ENCODE measurements around the gene RPL39. TPM values are rescaled to one million over a fixed set of nuclear protein-coding genes. Genes with fewer than 3 reads are reported as not detected.
"Not testable (repeated sequence)": the region's sequence is repeated elsewhere in the genome, so short reads cannot be mapped to it uniquely, and the experiment has no call there.

RPL39 gene
- 1,069 TPM for total RNA-seq
- long read RNA-seq, transcript RPL39-201 (3 exons, 401 nt), result major isoform, 189 of 190 reads
- long read RNA-seq, partial matches to known transcripts, result 0 of 190 reads
- long read RNA-seq, other reads (novel, unspliced or antisense), result 0 of 190 reads

DNA sequence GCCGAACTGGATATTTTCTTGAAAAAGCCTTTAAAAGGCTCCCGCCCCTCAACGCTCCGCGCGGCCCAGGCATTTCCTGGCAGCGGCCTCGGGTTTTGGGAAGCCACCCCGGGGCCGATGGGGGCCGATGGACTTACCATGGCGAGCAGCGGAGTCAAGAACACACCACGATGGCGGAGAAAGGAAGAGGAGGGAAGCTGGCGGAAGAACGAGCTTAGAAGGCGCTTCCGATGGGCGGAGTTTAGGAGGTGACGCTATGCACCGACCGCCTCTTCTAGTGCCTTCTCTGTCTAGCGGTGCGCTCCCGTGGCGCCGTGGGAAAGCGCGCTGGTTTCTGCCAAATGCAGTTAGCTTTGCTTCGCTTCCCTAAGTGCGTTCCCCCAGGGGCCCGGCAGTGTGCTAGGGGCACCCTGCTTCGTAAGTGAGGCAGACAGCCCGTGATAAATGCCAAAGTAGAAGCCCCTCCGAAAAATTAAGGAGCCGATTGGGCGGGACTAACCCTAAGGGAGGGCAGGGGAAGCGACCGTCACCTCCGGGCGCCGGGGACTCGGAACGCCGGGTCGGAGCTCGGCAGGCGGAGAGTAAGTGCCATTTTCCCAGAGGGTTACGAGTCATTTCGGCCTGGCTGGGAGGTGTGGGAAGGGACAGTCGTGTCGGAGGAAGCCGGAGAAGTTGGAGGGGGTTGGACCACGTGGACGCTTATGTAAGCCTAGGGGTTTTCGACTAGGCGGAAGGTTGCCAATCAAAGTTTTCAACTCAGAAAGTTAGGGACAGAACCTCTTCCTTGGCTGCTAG is at the start of gene RPL39:
TSS of gene RPL39 (minus strand) at position 194 of the 795 bp plus-strand sequence. CDS start at position 140, 54 bp downstream.
- DNase-seq (peak; percentile 86), ATAC-seq (peak; percentile 98)
- intact Hi-C loops (cut with micrococcal nuclease), result no loop called here

DNA sequence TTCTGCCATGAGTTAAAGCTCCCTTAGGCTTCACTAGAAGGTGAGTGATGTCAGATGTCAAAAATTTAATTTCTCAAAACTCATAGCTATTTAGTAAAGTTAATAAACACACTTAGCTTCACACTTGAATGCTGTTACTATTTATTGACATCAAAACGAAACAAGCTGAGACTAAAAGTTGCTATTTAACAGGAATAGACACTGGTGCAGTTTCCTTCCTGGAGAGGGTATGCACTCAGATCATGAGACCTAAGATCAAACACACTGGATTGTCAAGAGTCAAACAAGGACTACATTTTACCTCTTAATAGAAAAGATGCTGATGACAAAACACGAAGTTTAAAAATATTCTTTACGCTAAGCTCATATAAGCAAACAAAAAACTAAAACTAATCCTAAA is 42.5 kb upstream of the RPL39 start:
- intact Hi-C loops (cut with micrococcal nuclease), result no loop called here
- ATAC-seq (no peak), DNase-seq (no peak)

DNA sequence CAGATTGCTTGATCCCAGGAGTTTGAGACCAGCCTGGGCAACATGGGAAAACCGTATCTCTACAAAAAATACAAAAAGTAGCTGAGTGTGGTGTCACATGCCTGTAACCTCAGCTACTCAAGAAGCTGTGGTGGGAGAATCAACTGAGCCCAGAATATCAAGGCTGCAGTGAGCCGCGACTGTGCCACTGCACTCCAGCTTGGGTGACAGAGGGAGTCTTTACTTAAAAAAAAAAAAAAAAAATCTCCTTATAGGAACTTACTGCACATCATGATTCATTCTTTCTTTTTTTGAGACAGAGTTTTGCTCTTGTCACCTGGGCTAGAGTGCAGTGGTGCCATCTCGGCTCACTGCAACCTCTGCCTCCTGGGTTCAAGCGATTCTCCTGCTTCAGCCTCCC is 37.0 kb upstream of the RPL39 start:
- ATAC-seq, result no peak
- DNase-seq, result no peak
- intact Hi-C loops (cut with micrococcal nuclease), result no loop called here

DNA sequence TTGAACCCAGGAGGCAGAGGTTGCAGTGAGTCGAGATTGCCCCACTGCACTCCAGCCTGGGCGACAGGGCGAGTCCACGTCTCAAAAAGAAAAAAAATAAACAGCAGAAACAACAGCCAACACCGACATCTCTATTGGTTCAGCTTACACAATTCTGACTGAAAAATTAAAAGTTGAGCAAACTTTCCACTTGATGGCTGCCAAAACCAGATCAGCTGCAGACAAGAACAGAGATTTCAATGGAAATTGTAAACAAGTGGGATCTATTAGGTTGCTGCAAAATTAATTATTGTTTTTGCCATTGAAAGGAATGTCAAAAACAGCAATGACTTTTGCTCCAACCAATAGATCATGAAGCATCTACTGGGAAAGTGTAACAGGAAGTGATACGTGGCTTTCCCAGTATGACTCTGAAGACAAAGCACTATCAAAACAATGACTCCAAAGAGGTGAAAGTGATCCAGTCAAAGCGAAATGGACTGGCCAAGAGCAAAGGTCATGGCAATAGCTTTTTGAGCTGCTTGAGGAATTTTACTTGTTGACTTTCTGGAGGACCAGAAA is 35.0 kb upstream of the RPL39 start:
- ATAC-seq (no peak), DNase-seq (no peak)
- intact Hi-C loops (cut with micrococcal nuclease), result no loop called here

DNA sequence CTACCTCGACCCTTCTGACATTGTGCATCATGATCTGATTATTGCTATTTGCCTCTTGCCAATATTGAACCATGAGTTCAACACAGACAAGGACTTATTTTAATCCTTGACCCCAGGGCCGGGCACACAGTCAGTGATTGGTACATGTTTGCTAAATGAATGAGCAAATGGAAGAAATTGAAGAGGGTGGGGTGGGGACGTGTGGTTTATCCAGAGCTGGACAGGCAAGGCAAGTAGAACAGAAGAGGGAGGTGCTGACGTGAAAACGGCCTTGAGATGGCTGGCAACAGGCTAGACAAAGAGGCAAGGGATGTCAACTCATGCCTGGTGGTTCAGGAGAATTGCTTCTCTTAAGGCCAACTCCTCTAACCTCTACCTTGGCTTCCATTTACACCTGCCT is 32.8 kb upstream of the RPL39 start:
- not testable (repeated sequence) for ATAC-seq

DNA sequence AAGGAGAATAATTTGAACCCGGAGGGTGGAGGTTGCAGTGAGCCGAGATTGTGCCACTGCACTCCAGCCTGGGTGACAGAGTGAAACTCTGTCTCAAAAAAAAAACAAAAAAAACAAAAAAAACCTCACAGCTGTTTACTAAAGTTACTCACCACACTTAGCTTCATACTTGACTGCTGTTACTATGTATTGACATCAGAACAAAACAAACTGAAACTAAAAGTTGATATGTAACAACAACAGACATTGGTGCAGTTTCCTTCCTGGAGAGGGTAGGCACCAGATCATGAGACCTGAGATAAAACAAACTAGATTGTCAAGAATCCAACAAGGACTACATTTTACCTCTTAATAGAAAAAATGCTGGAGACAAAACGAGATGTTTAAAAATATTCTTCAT is 30.3 kb upstream of the RPL39 start:
- DNase-seq; intact Hi-C loops (cut with micrococcal nuclease); ATAC-seq: not testable (repeated sequence)

More for the DNA sequence above, 32.8 kb upstream of the RPL39 start:
- intact Hi-C loops (cut with micrococcal nuclease); DNase-seq: not testable (repeated sequence)

DNA sequence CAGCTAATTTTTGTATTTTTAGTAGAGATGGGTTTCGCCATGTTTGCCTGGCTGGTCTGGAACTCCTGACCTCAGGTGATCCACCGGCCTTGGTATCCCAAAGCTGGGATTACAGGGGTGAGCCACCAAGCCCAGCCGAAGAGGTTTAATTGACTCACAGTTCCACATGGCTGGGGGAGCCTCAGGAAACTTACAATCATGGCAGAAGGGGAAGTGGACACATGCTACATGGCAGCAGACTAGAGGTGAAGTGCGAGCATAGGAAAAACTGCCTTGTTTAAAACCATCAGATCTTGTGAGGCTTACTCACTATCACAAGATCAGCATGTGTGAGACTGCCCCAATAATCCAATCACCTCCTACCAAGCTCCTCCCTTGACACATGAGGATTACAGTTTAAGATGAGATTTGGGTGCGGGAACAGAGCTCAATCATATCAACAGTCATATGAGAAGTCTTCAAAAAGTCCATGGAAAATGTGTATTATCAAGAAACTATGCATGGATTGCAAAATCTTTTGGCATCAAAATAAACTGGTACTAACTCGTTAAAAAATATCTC is 25.8 kb upstream of the RPL39 start:
- intact Hi-C loops (cut with micrococcal nuclease), result no loop called here
- no peak for ATAC-seq
- no peak for DNase-seq

DNA sequence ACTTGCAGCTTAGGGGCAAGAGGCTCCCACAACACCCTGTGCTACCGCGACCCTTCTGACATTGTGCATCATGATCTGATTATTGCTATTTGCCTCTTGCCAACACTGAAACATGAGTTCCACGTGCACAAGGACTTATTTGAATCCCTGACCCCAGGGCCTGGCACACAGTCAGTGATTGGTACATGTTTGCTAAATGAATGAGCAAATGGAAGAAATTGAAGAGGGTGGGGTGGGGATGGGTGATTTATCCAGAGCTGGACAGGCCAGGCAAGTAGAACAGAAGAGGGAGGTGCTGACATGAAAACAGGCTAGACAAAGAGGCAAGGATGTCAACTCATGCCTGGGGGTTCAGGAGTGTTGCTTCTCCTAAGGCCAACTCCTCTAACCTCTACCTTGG is 24.9 kb upstream of the RPL39 start:
- intact Hi-C loops (cut with micrococcal nuclease), result no loop called here
- DNase-seq, result no peak
- ATAC-seq, result no peak

DNA sequence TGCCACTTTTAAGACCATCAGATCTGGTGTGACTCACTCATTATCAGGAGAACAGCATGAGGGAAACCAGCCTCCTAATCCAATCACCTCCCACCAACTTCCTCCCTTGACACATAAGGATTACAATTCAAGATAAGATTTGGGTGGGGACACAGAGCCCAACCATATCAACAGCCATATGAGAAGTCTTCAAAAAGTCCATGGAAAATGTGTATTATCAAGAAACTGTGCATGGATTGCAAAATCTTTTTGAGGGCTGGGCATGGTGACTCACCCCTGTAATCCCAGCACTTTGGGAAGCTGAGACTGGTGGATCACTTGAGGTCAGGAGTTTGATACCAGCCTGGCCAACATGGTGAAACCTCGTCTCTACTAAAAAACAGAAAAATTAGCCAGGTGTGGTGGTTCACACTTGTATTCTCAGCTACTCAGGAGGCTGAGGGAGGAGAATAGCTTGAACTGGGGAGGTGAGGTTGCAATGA is 17.8 kb upstream of the RPL39 start:
- ATAC-seq, result no peak
- no peak for DNase-seq
- intact Hi-C loops (cut with micrococcal nuclease), result no loop called here

DNA sequence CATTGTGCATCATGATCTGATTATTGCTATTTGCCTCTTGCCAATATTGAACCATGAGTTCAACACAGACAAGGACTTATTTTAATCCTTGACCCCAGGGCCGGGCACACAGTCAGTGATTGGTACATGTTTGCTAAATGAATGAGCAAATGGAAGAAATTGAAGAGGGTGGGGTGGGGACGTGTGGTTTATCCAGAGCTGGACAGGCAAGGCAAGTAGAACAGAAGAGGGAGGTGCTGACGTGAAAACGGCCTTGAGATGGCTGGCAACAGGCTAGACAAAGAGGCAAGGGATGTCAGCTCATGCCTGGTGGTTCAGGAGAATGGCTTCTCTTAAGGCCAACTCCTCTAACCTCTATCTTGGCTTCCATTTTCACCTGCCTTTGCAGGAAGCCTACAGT is 17.0 kb upstream of the RPL39 start:
- DNase-seq; ATAC-seq; intact Hi-C loops (cut with micrococcal nuclease): not testable (repeated sequence)

DNA sequence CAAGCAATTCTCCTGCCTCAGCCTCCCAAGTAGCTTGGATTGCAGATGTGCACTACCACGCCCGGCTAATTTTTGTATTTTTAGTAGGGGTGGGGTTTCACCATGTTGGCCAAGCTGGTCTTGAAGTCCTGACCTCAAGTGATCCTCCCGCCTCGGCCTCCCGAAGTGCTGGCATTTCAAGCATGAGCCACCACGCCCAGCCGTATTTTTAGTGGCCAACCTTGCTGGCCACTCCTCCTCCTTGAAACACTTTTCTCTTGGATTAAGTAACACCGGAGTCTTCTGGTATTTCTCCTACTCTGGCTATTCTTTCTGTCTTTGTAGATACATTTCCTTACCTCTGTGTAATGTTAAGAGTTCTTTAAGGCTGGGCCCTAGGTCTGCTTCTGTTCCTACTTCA is 11.1 kb upstream of the RPL39 start:
- intact Hi-C loops (cut with micrococcal nuclease), result no loop called here
- no peak for ATAC-seq
- DNase-seq, result no peak

DNA sequence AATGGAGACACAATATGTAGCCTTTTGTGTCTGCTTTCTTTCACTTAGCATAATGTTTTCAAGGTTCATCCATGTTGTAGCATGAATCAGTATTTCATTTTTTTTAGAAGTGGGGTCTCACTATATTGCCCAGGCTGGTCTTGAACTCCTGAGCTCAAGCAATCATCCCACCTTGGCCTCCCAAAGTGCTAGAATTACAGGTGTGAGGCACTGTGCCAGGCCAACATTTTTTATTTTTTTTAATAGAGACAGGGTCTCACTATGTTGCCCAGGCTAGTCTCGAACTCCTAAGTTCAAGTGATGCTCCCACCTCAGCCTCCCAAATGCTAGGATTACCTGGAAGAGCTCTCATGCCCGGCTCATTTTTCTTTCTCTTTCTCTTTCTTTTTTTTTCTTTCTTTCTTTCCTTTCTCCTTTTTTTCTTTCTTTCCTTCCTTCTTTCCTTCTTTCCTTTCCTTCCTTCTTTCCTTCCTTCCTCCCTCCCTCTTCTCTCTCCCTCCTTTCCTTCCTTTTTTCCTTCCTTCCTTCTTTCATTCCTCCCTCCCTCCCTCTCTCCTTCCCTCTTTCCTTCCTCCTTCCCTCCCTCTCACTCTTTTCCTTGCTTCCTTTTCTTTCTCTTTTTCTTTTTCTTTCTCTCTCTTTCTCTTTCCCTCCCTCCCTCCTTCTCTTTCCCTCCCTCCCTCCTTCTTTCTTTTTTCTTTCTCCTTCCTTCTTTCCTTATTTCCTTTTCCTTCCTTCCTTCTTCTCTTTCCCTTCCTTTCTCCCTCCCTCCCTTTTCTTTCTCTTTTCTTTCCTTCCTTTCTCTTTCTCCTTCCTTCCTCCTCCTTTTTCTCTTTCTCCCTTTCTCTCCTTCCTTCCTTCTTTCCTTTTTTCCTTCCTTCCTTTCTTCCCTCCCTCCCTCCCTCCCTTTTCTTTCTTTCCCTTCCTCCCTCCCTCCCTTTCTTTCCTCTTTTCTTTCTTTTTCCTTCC is 10.1 kb upstream of the RPL39 start:
- intact Hi-C loops (cut with micrococcal nuclease), result no loop called here
- DNase-seq (no peak), ATAC-seq (no peak)

DNA sequence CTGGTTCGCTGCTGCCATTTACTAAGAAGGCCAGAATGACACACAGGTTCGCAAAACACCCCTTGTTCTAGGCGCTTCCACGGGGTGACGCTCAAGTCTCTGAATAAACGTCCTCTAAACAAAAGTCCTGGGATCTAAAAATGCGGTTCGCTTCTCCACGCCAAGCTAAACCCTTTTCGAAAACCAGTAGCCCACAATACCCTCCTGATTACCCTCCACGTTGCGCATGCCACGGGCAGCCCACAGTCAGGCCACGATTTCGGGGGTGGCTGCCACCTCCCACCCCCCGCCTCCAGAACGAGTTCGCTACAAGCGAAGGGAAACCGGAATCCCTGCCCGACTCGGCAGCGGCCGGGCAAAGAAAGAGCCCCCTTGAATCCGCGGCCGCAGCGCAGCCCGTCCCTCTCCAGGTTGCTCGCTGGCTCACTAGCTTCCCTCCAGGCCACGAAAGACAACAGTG is 423 bp downstream of the RPL39 start:
- intact Hi-C loops (cut with micrococcal nuclease), result no loop called here
- ATAC-seq, result peak; percentile 48
- no peak for DNase-seq

DNA sequence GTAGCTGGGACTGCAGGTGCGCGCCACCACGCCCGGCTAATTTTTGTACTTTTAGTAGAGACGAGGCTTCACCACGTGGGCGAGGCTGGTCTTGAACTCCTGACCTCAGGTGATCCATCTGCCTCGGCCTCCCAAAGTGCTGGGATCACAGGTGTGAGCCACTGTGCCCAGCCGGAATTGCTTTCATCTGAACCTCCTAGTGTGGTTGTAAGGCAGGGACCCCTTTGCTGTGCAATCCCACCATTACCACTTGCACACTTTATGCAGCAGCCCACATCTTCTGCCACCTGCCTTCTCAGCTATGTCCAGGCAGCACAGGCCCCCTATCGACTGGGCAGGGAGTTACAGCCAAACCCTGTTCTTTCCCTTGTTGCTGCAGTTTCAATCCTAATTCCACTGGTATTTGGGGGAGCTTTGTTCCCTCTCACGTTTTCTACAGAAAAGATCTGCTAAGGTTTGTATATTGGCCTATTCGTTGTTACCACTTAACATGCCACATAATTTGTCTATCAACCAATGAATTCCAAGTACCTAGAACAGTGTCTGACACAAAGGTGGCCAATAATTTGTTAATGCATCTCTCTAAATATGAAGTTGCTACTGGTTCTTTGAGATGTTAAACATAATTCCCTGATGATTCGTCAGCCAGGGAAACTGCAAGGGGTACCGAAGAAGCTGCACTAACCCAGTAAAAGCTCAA is 6.5 kb downstream of the RPL39 start:
- ATAC-seq (no peak), DNase-seq (no peak)
- intact Hi-C loops (cut with micrococcal nuclease), result no loop called here

DNA sequence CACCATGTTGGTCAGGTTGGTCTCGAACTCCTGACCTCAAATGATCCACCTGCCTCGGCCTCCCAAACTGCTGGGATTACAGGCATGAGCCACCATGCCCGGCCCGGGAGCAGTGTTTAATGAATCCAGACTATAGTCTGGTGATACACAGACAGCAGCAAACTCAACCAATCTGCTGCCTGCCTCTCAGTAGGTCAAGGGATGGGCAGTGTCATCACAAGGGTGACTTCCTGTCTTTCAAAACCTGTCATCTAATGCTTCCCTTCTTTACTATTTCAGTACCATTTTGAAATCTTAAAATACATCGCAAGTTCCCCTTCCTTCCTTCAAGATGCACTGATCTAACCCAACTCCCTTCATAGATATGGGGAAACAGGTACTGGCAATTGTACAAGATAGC is 8.4 kb downstream of the RPL39 start:
- ATAC-seq (no peak), DNase-seq (no peak)
- intact Hi-C loops (cut with micrococcal nuclease), result no loop called here

DNA sequence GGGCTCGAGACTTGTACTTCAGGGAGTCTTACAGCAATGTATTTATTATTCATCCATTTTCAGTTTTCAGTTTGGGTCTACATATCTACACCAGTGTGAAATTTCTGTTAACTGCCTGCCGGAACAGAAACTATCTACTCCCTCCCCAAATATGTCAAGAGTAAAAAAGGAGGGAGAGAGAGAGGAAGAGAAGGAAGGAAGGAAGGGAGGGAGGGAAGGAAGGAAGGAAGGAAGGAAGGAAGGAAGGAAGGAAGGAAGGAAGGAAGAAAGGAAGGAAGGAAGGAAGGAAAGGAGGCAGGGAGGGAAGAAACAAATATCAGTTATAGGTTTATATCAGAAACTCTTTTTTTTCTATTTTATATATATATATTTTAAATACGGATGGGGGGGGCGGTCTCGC is 12.6 kb downstream of the RPL39 start:
- ATAC-seq, result no peak
- intact Hi-C loops (cut with micrococcal nuclease), result no loop called here
- no peak for DNase-seq

DNA sequence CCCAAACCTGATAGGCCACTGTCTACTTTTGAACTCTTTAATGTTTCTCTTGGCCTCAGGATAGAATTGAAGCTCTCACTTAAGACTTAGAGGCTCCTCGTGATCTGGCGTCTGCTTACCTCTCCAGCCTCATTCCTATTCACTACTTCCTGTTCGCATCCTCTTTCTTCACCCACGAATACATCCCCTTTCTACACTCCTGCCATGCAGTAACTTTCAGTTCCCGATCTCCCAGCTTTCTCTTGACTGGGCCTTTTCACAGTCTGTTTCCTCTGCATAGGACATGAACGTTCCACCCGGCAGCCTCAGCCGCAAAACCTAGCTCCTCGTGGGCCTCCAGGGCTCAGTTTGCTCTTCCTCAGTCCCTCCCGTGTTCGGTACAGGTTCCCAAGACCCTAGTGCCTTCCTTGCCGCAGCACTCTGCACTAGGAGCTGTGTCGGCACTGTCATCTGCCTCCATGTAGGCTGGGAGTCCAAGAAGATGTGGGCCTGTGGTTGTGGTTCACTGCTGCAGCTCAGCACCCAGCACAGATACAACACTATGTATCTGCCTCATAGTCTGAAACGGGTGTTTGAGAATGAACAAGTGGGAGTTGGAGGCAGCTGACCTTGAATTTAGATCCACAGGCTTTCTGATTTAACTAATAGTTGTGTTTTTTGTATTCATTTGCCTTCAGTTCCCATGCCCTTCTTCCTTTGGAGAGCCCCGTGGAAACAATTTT is 15.8 kb downstream of the RPL39 start:
- intact Hi-C loops (cut with micrococcal nuclease), result no loop called here
- ATAC-seq, result no peak
- no peak for DNase-seq

DNA sequence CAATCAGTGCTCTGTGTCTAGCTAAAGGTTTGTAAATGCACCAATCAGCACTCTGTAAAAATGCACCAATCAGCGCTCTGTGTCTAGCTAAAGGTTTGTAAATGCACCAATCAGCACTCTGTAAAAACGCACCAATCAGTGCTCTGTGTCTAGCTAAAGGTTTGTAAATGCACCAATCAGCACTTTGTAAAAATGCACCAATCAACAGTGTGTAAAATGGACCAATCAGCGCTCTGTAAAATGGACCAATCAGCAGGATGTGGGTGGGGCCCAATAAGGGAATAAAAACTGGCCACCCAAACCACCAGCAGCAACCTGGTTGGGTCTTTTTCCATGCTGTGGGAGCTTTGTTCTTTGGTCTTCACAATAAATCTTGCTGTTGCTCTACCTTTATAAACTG is 22.0 kb downstream of the RPL39 start:
- DNase-seq; intact Hi-C loops (cut with micrococcal nuclease); ATAC-seq: not testable (repeated sequence)
